ENCODE measurements around the gene SELENOV.

SELENOV gene

DNA sequence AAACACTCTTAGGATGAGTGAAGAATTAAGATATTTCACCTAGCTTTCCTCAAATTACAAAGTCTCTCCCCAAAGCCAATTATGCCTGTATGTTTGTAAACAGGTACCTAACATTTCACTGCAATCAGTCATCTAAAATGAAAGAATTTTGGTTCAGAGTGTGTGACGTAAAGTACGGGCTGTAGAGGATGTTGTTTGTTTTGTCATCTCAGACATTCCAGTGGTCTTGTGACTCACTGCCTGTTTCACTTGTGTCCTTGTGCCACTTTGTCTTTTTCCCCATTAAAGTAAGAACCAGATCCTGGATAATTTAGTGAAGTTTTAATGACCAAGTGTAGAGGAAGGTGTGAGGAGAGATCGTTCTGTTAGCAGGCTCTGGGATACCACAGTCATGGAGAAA, 53.7 kb downstream of the SELENOV start:
- DNase-seq: no peak
